Psoas muscle (tissue), 8 donors: ENCODE results near the gene TRPM4. TPM values are rescaled to one million over a fixed set of nuclear protein-coding genes. Genes with fewer than 3 reads are reported as not detected.

Experiments
- ATAC-seq, 4 donors: fragments of 200-7000 bp; cut with Tn5 transposase; one replicate each; pipeline ENCODE4 v1.9.1; 2020; ENCODE audit warnings: moderate library complexity in 3 of 4, mild to moderate bottlenecking in 2 of 4
- DNase-seq, 2 donors: peaks; one replicate each; pipeline ENCODE4 v3.0.0-alpha.2; 2020
- H3K27ac ChIP-seq: fragments of 200-600 bp; one replicate; pipeline ENCODE4 v1.8.0; 2022
- H3K27me3 ChIP-seq, 3 donors: fragments of 200-600 bp in 1 of 3; one replicate each; pipeline versions ENCODE4 v1.6.1 to v1.8.0; 2013 to 2022; ENCODE audit warnings: low read length in 2 of 3, mild to moderate bottlenecking in 2 of 3, moderate library complexity in 1 of 3; ENCODE audit not compliant: insufficient read depth in 3 of 3
- H3K36me3 ChIP-seq, 2 donors: fragments of 200-600 bp in 1 of 2; one replicate each; pipeline versions ENCODE4 v1.6.1 to v1.8.0; 2013 to 2022; ENCODE audit warnings: low read depth in 1 of 2, mild to moderate bottlenecking in 1 of 2, moderate library complexity in 1 of 2; ENCODE audit not compliant: insufficient read depth in 1 of 2
- H3K4me1 ChIP-seq: fragments of 200-600 bp; one replicate; pipeline ENCODE4 v1.8.0; 2022
- H3K4me3 ChIP-seq: fragments of 200-600 bp; one replicate; pipeline ENCODE4 v1.8.0; 2022; ENCODE audit warnings: mild to moderate bottlenecking
- H3K9me3 ChIP-seq: fragments of 200-600 bp; one replicate; pipeline ENCODE4 v1.8.0; 2022
- CTCF ChIP-seq: fragments of 200-600 bp; IDR thresholded peaks from one replicate; pipeline ENCODE4 v1.8.0; 2022; ENCODE audit warnings: antibody characterized with exemption
- WGBS, 3 donors: extraction: QIAGEN DNeasy Blood & Tissue Kit; methylation state at CpG; one replicate each; pipeline versions ENCODE4 v1.1.6 to v1.1.7; 2013; 5-methylcytosine and 5-hydroxymethylcytosine counted together
- intact Hi-C, 2 donors: fragments of 100-400 bp; cut with DNase I; formaldehyde crosslinking; loops; one replicate each; pipeline versions ENCODE4 v1.11.0 to v1.14.2; 2022
- polyA plus RNA-seq, 3 donors: library from polyadenylated mRNA; stranded (reverse); fragments of 200-250 nt; gene quantifications; one replicate each; pipeline ENCODE4 v1.2.3, GENCODE V29; 2013
- total RNA-seq, 4 donors: library from RNA; stranded (reverse); fragmentation: NEBNext Ultra II Directional in 2 of 4; extraction: Animal tissue kit (Norgen Biotek cat#: 25700) in 2 of 4; gene quantifications; one replicate each; pipeline versions ENCODE4 v1.2.1 to v1.2.4, GENCODE V29; 2021 to 2023
- donor health status: healthy with polysubstance abuse.
- donor health status: DM: no; HTN: no; CAD: no; lungs with moderate emphysema.
- donor health status: Bipolar disorder and iron deficiency.
- donor health status: healthy.
- donor health status: DM: yes; HTN: yes; CAD: no.
- donor health status: DM: no; HTN: no; CAD: no.
- donor health status: DM: no; HTN: no; CAD: no.
- donor health status: DM: yes; HTN: yes; CAD: no.

Gene TRPM4
- total and polyA plus RNA-seq, 7 donors: 6.5 to 20.6 (median 9.5) TPM

- no peak for ATAC-seq
- no peak overlapping the region for H3K27ac ChIP-seq
- no peak for TF ChIP-seq CTCF
- H3K27me3 ChIP-seq: peaks cover 0 to 3% (median 0%) of the 10 kb centered on the region in 3 donors
- DNase-seq: no peak
- H3K4me1 ChIP-seq: no peaks in the 10 kb centered on the region
- H3K4me3 ChIP-seq: no peak overlapping the region
- WGBS, 3 donors: 57 to 89% (median 72%) methylated on average over 2 of the region's 2 CpGs
- H3K36me3 ChIP-seq: no peaks in the 10 kb centered on the region
- no peaks in the 10 kb centered on the region for H3K9me3 ChIP-seq
- intact Hi-C loops: no loop called here
These were observed 92.3 kb downstream of the TRPM4 start for GRCh38 chr19:49249933-49250332.

DNA sequence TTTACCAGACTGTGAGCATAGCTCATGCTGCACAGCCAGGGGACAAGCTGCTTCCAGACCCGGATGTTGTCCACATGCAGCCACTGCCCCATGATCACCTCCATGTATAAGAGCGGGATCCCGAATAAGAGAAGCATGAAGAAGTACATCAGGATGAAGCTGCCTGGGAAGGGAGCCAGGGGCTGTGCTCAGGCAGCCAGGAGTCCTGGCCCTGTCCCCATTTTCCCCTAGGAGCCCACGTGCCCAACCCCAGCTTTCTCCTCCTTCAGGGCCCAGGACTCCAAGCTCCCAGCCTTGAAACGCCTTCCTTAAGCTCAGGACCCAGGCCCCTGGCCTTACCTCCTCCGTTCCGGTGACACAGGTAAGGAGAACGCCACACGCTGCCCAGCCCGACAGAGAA lies 98.1 kb downstream of the TRPM4 start:
- Histone ChIP-seq H3K4me1 (no peaks in the 10 kb centered on the region), H3K4me3 (no peak overlapping the region), H3K27me3 (peaks cover 0 to 3% (median 0%) of the 10 kb centered on the region in 3 donors), H3K36me3 (no peaks in the 10 kb centered on the region), H3K9me3 (no peaks in the 10 kb centered on the region), H3K27ac (no peak overlapping the region)
- no peak for DNase-seq
- intact Hi-C loops: no loop called here
- TF ChIP-seq CTCF: no peak
- no peak for ATAC-seq
- WGBS, 3 donors: 70 to 74% (median 71%) methylated on average over 10 of the region's 10 CpGs

GRCh38 chr19:49256691-49257090 lies 99.1 kb downstream of the TRPM4 start:
- intact Hi-C loops: no loop called here
- Histone ChIP-seq H3K36me3 (no peaks in the 10 kb centered on the region), H3K9me3 (no peaks in the 10 kb centered on the region), H3K27me3 (peaks cover 0 to 3% (median 0%) of the 10 kb centered on the region in 3 donors), H3K4me3 (no peak overlapping the region), H3K27ac (no peak overlapping the region), H3K4me1 (no peaks in the 10 kb centered on the region)
- no peak for ATAC-seq
- no peak for DNase-seq
- TF ChIP-seq CTCF: no peak
- WGBS, 3 donors: 59 to 65% (median 60%) methylated on average over 3 of the region's 3 CpGs

Other genes with a start within 250 kb of the TRPM4 start
- gene DHDH, start 224.1 kb upstream of the TRPM4 start, total RNA-seq: under 1 TPM in 1 of 4 donors, not detected in 3; 0.21 TPM
- gene DHDH, start 224.1 kb upstream of the TRPM4 start, polyA plus RNA-seq: under 1 TPM in 1 of 3 donors, not detected in 2; 0.14 TPM
- gene BAX, start 202.9 kb upstream of the TRPM4 start, total RNA-seq: 10 to 100 TPM; 16.8 to 24.4 (median 22.0) TPM
- gene BAX, start 202.9 kb upstream of the TRPM4 start, polyA plus RNA-seq: 10 to 100 TPM; 20.7 to 66.1 (median 35.6) TPM
- 1,000 to 10,000 TPM in 3 of 4 donors, 100 to 1,000 TPM in 1; 802 to 2,269 (median 1,158) TPM for gene FTL, start 192.5 kb upstream of the TRPM4 start, total RNA-seq
- gene FTL, start 192.5 kb upstream of the TRPM4 start, polyA plus RNA-seq: 1,000 to 10,000 TPM; 1,296 to 1,753 (median 1,467) TPM
- gene GYS1, start 164.5 kb upstream of the TRPM4 start, total RNA-seq: 100 to 1,000 TPM; 147 to 331 (median 238) TPM
- 10 to 100 TPM; 30.9 to 61.3 (median 58.9) TPM for gene GYS1, start 164.5 kb upstream of the TRPM4 start, polyA plus RNA-seq
- gene RUVBL2, start 163.9 kb upstream of the TRPM4 start, total RNA-seq: 10 to 100 TPM; 61.1 to 87.4 (median 81.8) TPM
- 10 to 100 TPM; 62.7 to 76.5 (median 69.5) TPM for gene RUVBL2, start 163.9 kb upstream of the TRPM4 start, polyA plus RNA-seq
- gene LHB, start 140.7 kb upstream of the TRPM4 start, total RNA-seq: not detected
- gene LHB, start 140.7 kb upstream of the TRPM4 start, polyA plus RNA-seq: under 1 TPM in 1 of 3 donors, not detected in 2; 0.32 TPM
- not detected for gene CGB3, start 133.5 kb upstream of the TRPM4 start, total RNA-seq
- gene CGB3, start 133.5 kb upstream of the TRPM4 start, polyA plus RNA-seq: not detected
- gene CGB2, start 125.9 kb upstream of the TRPM4 start, total RNA-seq: not detected
- under 1 TPM in 1 of 3 donors, not detected in 2; 0.10 TPM for gene CGB2, start 125.9 kb upstream of the TRPM4 start, polyA plus RNA-seq
- not detected for gene CGB1, start 120.9 kb upstream of the TRPM4 start, total RNA-seq
- gene CGB1, start 120.9 kb upstream of the TRPM4 start, polyA plus RNA-seq: not detected
- not detected for gene CGB5, start 113.9 kb upstream of the TRPM4 start, total RNA-seq
- under 1 TPM in 1 of 3 donors, not detected in 2; 0.06 TPM for gene CGB5, start 113.9 kb upstream of the TRPM4 start, polyA plus RNA-seq
- not detected for gene CGB8, start 108.7 kb upstream of the TRPM4 start, total RNA-seq
- gene CGB8, start 108.7 kb upstream of the TRPM4 start, polyA plus RNA-seq: not detected
- gene CGB7, start 100.0 kb upstream of the TRPM4 start, total RNA-seq: under 1 TPM; 0.20 to 0.46 (median 0.41) TPM
- 1 to 10 TPM in 1 of 3 donors, under 1 TPM in 2; 0.52 to 1.1 (median 0.56) TPM for gene CGB7, start 100.0 kb upstream of the TRPM4 start, polyA plus RNA-seq
- 1 to 10 TPM; 1.8 to 6.9 (median 5.1) TPM for gene NTF4, start 93.0 kb upstream of the TRPM4 start, total RNA-seq
- gene NTF4, start 93.0 kb upstream of the TRPM4 start, polyA plus RNA-seq: 1 to 10 TPM; 5.6 to 7.4 (median 6.4) TPM
- gene KCNA7, start 85.1 kb upstream of the TRPM4 start, total RNA-seq: 10 to 100 TPM in 3 of 4 donors, 1 to 10 TPM in 1; 9.7 to 21.4 (median 17.2) TPM
- 10 to 100 TPM; 12.6 to 23.9 (median 17.0) TPM for gene KCNA7, start 85.1 kb upstream of the TRPM4 start, polyA plus RNA-seq
- 100 to 1,000 TPM in 3 of 4 donors, 10 to 100 TPM in 1; 89.1 to 133 (median 111) TPM for gene SNRNP70, start 72.3 kb upstream of the TRPM4 start, total RNA-seq
- gene SNRNP70, start 72.3 kb upstream of the TRPM4 start, polyA plus RNA-seq: 100 to 1,000 TPM in 1 of 3 donors, 10 to 100 TPM in 2; 83.2 to 123 (median 85.3) TPM
- 10 to 100 TPM; 11.8 to 27.9 (median 22.3) TPM for gene LIN7B, start 43.4 kb upstream of the TRPM4 start, total RNA-seq
- 10 to 100 TPM; 13.9 to 24.3 (median 15.8) TPM for gene LIN7B, start 43.4 kb upstream of the TRPM4 start, polyA plus RNA-seq
- gene C19orf73, start 38.6 kb upstream of the TRPM4 start, total RNA-seq: 1 to 10 TPM in 2 of 4 donors, under 1 TPM in 2; 0.54 to 1.6 (median 1.2) TPM
- 1 to 10 TPM; 1.7 to 1.9 (median 1.9) TPM for gene C19orf73, start 38.6 kb upstream of the TRPM4 start, polyA plus RNA-seq
- 1 to 10 TPM; 1.4 to 3.8 (median 2.6) TPM for gene PPFIA3, start 38.2 kb upstream of the TRPM4 start, total RNA-seq
- gene PPFIA3, start 38.2 kb upstream of the TRPM4 start, polyA plus RNA-seq: 1 to 10 TPM; 2.6 to 5.0 (median 3.2) TPM
- 100 to 1,000 TPM; 250 to 405 (median 298) TPM for gene HRC, start 2.4 kb upstream of the TRPM4 start, total RNA-seq
- gene HRC, start 2.4 kb upstream of the TRPM4 start, polyA plus RNA-seq: 100 to 1,000 TPM in 2 of 3 donors, 10 to 100 TPM in 1; 32.9 to 160 (median 105) TPM
- gene SLC6A16, start 167.4 kb downstream of the TRPM4 start, total RNA-seq: under 1 TPM; 0.10 to 0.95 (median 0.39) TPM
- under 1 TPM; 0.07 to 0.31 (median 0.08) TPM for gene SLC6A16, start 167.4 kb downstream of the TRPM4 start, polyA plus RNA-seq
- gene CD37, start 177.6 kb downstream of the TRPM4 start, total RNA-seq: 1 to 10 TPM; 2.3 to 4.7 (median 4.4) TPM
- 1 to 10 TPM in 2 of 3 donors, under 1 TPM in 1; 0.66 to 1.6 (median 1.6) TPM for gene CD37, start 177.6 kb downstream of the TRPM4 start, polyA plus RNA-seq
- 10 to 100 TPM; 13.8 to 24.1 (median 14.8) TPM for gene TEAD2, start 204.6 kb downstream of the TRPM4 start, total RNA-seq
- gene TEAD2, start 204.6 kb downstream of the TRPM4 start, polyA plus RNA-seq: 10 to 100 TPM in 2 of 3 donors, 1 to 10 TPM in 1; 9.7 to 23.0 (median 15.0) TPM
- gene DKKL1, start 206.1 kb downstream of the TRPM4 start, total RNA-seq: not detected
- gene DKKL1, start 206.1 kb downstream of the TRPM4 start, polyA plus RNA-seq: under 1 TPM in 1 of 3 donors, not detected in 2; 0.06 TPM
- gene KASH5, start 230.5 kb downstream of the TRPM4 start, total RNA-seq: not detected
- not detected for gene KASH5, start 230.5 kb downstream of the TRPM4 start, polyA plus RNA-seq